ENCODE data around the gene S100A13. TPM values are rescaled to one million over a fixed set of nuclear protein-coding genes. Genes with fewer than 3 reads are reported as not detected.

S100A13 gene
- total RNA-seq, 4 donors from 2014 or later = 219 to 545 (median 343) TPM

- Histone ChIP-seq H3K4me3 (replicated peaks in 1 of 3) (no peak overlapping the region), H3K27ac (no peak overlapping the region), H3K27me3 (no peaks in the 10 kb centered on the region), H3K9me3 (no peaks in the 10 kb centered on the region), H3K36me3 (peaks cover 65 to 68% of the 10 kb centered on the region in 2 donors), H3K4me1 (peaks cover 8 to 16% of the 10 kb centered on the region in 2 donors)
- DNase-seq = no peak
- intact Hi-C loops (cut with DNase I) = loop anchor here (10.0 kb wide), 1 partner anchor 87 kb away; no protein-coding TSS in a partner anchor
- WGBS, 2 donors = 62 to 70% methylated on average over 2 of the region's 2 CpGs
- no peak for TF ChIP-seq POLR2A (IDR thresholded peaks at IDR 0.05)
- TF ChIP-seq CTCF (IDR thresholded peaks at IDR 0.05) = no peak
These were observed 35.0 kb upstream of the S100A13 start for GRCh38 chr1:153662269-153662668.

GRCh38 chr1:153661111-153661708 lies 33.9 kb upstream of the S100A13 start:
- 64 to 85% methylated on average over 8 to 9 of the region's 9 CpGs for WGBS, 2 donors
- DNase-seq = no peak
- H3K27me3 ChIP-seq = no peaks in the 10 kb centered on the region
- peaks cover 54 to 57% of the 10 kb centered on the region in 2 donors for H3K36me3 ChIP-seq
- peaks cover 8 to 16% of the 10 kb centered on the region in 2 donors for H3K4me1 ChIP-seq
- no peak overlapping the region for H3K27ac ChIP-seq
- no peaks in the 10 kb centered on the region for H3K9me3 ChIP-seq
- TF ChIP-seq POLR2A (IDR thresholded peaks at IDR 0.05) (no peak), CTCF (IDR thresholded peaks at IDR 0.05) (no peak)
- H3K4me3 ChIP-seq (replicated peaks in 1 of 3) = no peak overlapping the region
- intact Hi-C loops (cut with DNase I) = loop anchor here (10.0 kb wide), 1 partner anchor 86 kb away; no protein-coding TSS in a partner anchor

GRCh38 chr1:153659656-153660055 lies 32.4 kb upstream of the S100A13 start:
- 73 to 77% methylated on average over 9 of the region's 9 CpGs for WGBS, 2 donors
- intact Hi-C loops (cut with DNase I) = loop anchor here (10.0 kb wide), 1 partner anchor 85 kb away; no protein-coding TSS in a partner anchor
- DNase-seq = no peak

GRCh38 chr1:153659175-153659534 lies 31.9 kb upstream of the S100A13 start:
- Histone ChIP-seq H3K27me3 (no peaks in the 10 kb centered on the region), H3K4me1 (peaks cover 8 to 16% of the 10 kb centered on the region in 2 donors), H3K27ac (peak overlapping the region; percentile 95 to 97 (median 96)), H3K4me3 (replicated peaks in 1 of 3) (peak overlapping the region; percentile 56 to 77 (median 59)), H3K9me3 (no peaks in the 10 kb centered on the region), H3K36me3 (peaks cover 33 to 36% of the 10 kb centered on the region in 2 donors)
- intact Hi-C loops (cut with DNase I) = no loop called here
- DNase-seq = no peak
- no peak for TF ChIP-seq CTCF (IDR thresholded peaks at IDR 0.05)
- TF ChIP-seq POLR2A (IDR thresholded peaks at IDR 0.05) = no peak
- WGBS, 2 donors = 16 to 28% methylated on average over 8 of the region's 8 CpGs

More at GRCh38 chr1:153659656-153660055, 32.4 kb upstream of the S100A13 start:
- peak overlapping the region in 1 of 3 donors; percentile 97 for H3K27ac ChIP-seq
- H3K27me3 ChIP-seq = no peaks in the 10 kb centered on the region
- no peaks in the 10 kb centered on the region for H3K9me3 ChIP-seq
- H3K36me3 ChIP-seq = peaks cover 38 to 41% of the 10 kb centered on the region in 2 donors
- H3K4me1 ChIP-seq = peaks cover 8 to 16% of the 10 kb centered on the region in 2 donors
- no peak for TF ChIP-seq POLR2A (IDR thresholded peaks at IDR 0.05)
- no peak for TF ChIP-seq CTCF (IDR thresholded peaks at IDR 0.05)
- H3K4me3 ChIP-seq (replicated peaks in 1 of 3) = no peak overlapping the region

Measured in thyroid gland (tissue), 4 donors.